Peyer's patch (tissue), 4 donors: ENCODE data around the gene VPS33B.

Source experiments
- CTCF ChIP-seq, 6 experiments: fragments of 450-650 bp in 4 of 6; fragments of 200-600 bp in 2 of 6; sonication (generic) in 1 of 6; IDR thresholded peaks; one replicate each; pipeline ENCODE4 v1.5.1; 2017 to 2019; ENCODE audit warnings: antibody characterized with exemption in 6 of 6, mild to moderate bottlenecking in 3 of 6, moderate library complexity in 1 of 6
- POLR2A ChIP-seq, 2 donors: fragments of 450-650 bp; IDR thresholded peaks; one replicate each; pipeline ENCODE4 v1.5.1; 2017; ENCODE audit warnings: antibody characterized with exemption in 2 of 2, mild to moderate bottlenecking in 2 of 2, moderate library complexity in 2 of 2

- TF ChIP-seq CTCF (IDR thresholded peaks at IDR 0.05) (no peak), POLR2A (IDR thresholded peaks at IDR 0.05) (no peak)
These were observed 9.4 kb upstream of the VPS33B start for GRCh38 chr15:91031796-91032195.
